ENCODE data around the gene LSAMP.

LSAMP gene

DNA sequence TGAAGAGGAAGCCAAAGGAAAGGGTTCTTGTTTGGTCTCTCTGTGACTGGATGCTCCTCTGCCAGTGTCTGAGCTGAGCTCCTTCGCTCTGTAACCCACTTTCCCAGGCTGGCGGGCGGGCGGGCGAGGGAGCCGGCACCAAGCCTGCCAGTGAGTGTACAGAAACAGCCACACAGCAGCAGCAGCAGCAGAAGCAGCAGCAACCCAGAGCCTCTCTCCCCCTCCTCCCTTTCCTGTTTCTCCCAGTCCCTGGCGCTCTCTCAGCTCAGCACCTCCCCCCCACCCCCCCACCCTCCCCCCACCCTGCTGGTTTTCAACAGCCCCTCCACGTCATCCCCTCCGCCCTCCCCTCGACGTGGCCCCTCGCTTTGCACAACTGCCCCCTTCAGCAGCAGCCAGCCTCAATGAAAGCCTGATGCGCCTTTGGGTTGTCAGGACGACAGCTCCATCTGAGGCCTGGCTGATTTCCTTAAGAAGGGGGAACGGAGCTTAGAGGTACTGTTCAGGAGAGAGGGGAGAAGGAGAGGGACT lies at the start of gene LSAMP:
LSAMP (minus strand) TSS at position 177 of the 531 bp plus-strand sequence.
- Histone ChIP-seq H3K27me3 (ENCODE audit: control insufficient read depth, insufficient read depth, low read length) (no peaks in the 10 kb centered on the region), H3K4me1 (ENCODE audit: control insufficient read depth, insufficient read depth, low read length) (no peaks in the 10 kb centered on the region), H3K9ac (ENCODE audit: low read length) (peak within 1 kb of the TSS; percentile 56), H3K9me3 (ENCODE audit: control insufficient read depth, low read length) (no peaks in the 10 kb centered on the region), H3K36me3 (ENCODE audit: control insufficient read depth, insufficient read depth, low read length) (no peaks in the 10 kb centered on the region), H3K4me3 (ENCODE audit: low read length) (peak within 1 kb of the TSS; percentile 2)

- Histone ChIP-seq H3K36me3 (ENCODE audit: control insufficient read depth, insufficient read depth, low read length) (no peaks in the 10 kb centered on the region), H3K27me3 (ENCODE audit: control insufficient read depth, insufficient read depth, low read length) (no peaks in the 10 kb centered on the region)
Measured at GRCh38 chr3:116492379-116492778, 47.1 kb upstream of the LSAMP start.

GRCh38 chr3:116483135-116483534 lies 37.8 kb upstream of the LSAMP start:
- H3K9ac ChIP-seq (ENCODE audit: low read length) = no peak overlapping the region
- H3K4me3 ChIP-seq (ENCODE audit: low read length) = no peak overlapping the region
- no peaks in the 10 kb centered on the region for H3K9me3 ChIP-seq (ENCODE audit: control insufficient read depth, low read length)
- no peaks in the 10 kb centered on the region for H3K36me3 ChIP-seq (ENCODE audit: control insufficient read depth, insufficient read depth, low read length)
- H3K27me3 ChIP-seq (ENCODE audit: control insufficient read depth, insufficient read depth, low read length) = no peaks in the 10 kb centered on the region
- H3K4me1 ChIP-seq (ENCODE audit: control insufficient read depth, insufficient read depth, low read length) = no peaks in the 10 kb centered on the region

More at GRCh38 chr3:116492379-116492778, 47.1 kb upstream of the LSAMP start:
- no peaks in the 10 kb centered on the region for H3K4me1 ChIP-seq (ENCODE audit: control insufficient read depth, insufficient read depth, low read length)
- no peak overlapping the region for H3K4me3 ChIP-seq (ENCODE audit: low read length)
- no peak overlapping the region for H3K9ac ChIP-seq (ENCODE audit: low read length)
- H3K9me3 ChIP-seq (ENCODE audit: control insufficient read depth, low read length) = no peaks in the 10 kb centered on the region

DNA sequence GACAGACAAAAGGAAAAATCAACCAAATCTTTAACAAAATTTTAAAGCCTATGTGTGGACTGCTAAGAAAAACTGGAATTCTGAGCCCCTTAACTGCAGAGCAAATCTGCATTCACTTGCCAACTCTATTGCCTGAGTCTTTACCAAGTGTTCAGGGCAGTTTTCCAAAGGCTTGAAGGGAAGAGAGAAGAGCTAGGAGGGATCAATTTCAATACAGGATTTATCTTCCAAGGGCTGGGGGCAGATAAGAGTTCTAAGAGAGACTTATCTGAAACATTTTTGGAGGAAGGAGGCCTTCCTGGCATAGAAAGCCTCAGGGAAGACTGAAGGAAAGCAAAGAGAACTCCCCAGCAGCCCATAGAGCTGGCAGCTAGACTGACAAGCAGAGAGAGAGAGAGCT lies 31.4 kb upstream of the LSAMP start:
- Histone ChIP-seq H3K4me3 (ENCODE audit: low read length) (no peak overlapping the region), H3K9ac (ENCODE audit: low read length) (no peak overlapping the region), H3K9me3 (ENCODE audit: control insufficient read depth, low read length) (no peaks in the 10 kb centered on the region), H3K27me3 (ENCODE audit: control insufficient read depth, insufficient read depth, low read length) (no peaks in the 10 kb centered on the region), H3K36me3 (ENCODE audit: control insufficient read depth, insufficient read depth, low read length) (no peaks in the 10 kb centered on the region), H3K4me1 (ENCODE audit: control insufficient read depth, insufficient read depth, low read length) (no peaks in the 10 kb centered on the region)

DNA sequence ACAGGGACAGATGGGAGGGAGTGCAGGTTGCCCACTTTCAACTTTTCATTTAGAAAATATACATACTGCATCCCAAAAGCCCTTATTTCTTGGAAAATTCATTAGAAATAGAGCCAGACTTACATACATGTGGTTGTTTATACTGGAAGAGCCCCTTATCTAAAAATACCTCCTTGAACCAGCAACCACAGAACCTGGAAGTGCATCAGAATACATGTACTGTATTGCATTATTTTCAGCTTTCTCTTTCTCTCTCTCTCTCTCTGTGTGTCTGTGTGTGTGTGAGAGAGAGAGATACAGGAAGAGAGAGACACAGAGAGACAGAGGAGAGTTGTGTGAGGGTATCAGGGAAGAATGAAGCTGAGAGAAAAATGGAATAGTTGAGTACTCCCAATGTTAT lies 29.5 kb upstream of the LSAMP start:
- Histone ChIP-seq H3K9ac (ENCODE audit: low read length) (no peak overlapping the region), H3K4me1 (ENCODE audit: control insufficient read depth, insufficient read depth, low read length) (no peaks in the 10 kb centered on the region), H3K36me3 (ENCODE audit: control insufficient read depth, insufficient read depth, low read length) (no peaks in the 10 kb centered on the region), H3K4me3 (ENCODE audit: low read length) (no peak overlapping the region), H3K9me3 (ENCODE audit: control insufficient read depth, low read length) (no peaks in the 10 kb centered on the region), H3K27me3 (ENCODE audit: control insufficient read depth, insufficient read depth, low read length) (no peaks in the 10 kb centered on the region)

GRCh38 chr3:116474032-116474780 lies 28.9 kb upstream of the LSAMP start:
- H3K27me3 ChIP-seq (ENCODE audit: control insufficient read depth, insufficient read depth, low read length) = no peaks in the 10 kb centered on the region
- no peaks in the 10 kb centered on the region for H3K4me1 ChIP-seq (ENCODE audit: control insufficient read depth, insufficient read depth, low read length)
- H3K4me3 ChIP-seq (ENCODE audit: low read length) = no peak overlapping the region
- H3K36me3 ChIP-seq (ENCODE audit: control insufficient read depth, insufficient read depth, low read length) = no peaks in the 10 kb centered on the region
- H3K9ac ChIP-seq (ENCODE audit: low read length) = no peak overlapping the region
- H3K9me3 ChIP-seq (ENCODE audit: control insufficient read depth, low read length) = no peaks in the 10 kb centered on the region

- Histone ChIP-seq H3K4me1 (ENCODE audit: control insufficient read depth, insufficient read depth, low read length) (no peaks in the 10 kb centered on the region), H3K9ac (ENCODE audit: low read length) (no peak overlapping the region), H3K4me3 (ENCODE audit: low read length) (no peak overlapping the region), H3K36me3 (ENCODE audit: control insufficient read depth, insufficient read depth, low read length) (no peaks in the 10 kb centered on the region), H3K27me3 (ENCODE audit: control insufficient read depth, insufficient read depth, low read length) (no peaks in the 10 kb centered on the region), H3K9me3 (ENCODE audit: control insufficient read depth, low read length) (no peaks in the 10 kb centered on the region)
Measured at GRCh38 chr3:116473602-116474001, 28.3 kb upstream of the LSAMP start.

GRCh38 chr3:116470605-116471197 lies 25.4 kb upstream of the LSAMP start:
- Histone ChIP-seq H3K4me3 (ENCODE audit: low read length) (no peak overlapping the region), H3K9ac (ENCODE audit: low read length) (no peak overlapping the region), H3K4me1 (ENCODE audit: control insufficient read depth, insufficient read depth, low read length) (no peaks in the 10 kb centered on the region), H3K27me3 (ENCODE audit: control insufficient read depth, insufficient read depth, low read length) (no peaks in the 10 kb centered on the region), H3K36me3 (ENCODE audit: control insufficient read depth, insufficient read depth, low read length) (no peaks in the 10 kb centered on the region), H3K9me3 (ENCODE audit: control insufficient read depth, low read length) (no peaks in the 10 kb centered on the region)

DNA sequence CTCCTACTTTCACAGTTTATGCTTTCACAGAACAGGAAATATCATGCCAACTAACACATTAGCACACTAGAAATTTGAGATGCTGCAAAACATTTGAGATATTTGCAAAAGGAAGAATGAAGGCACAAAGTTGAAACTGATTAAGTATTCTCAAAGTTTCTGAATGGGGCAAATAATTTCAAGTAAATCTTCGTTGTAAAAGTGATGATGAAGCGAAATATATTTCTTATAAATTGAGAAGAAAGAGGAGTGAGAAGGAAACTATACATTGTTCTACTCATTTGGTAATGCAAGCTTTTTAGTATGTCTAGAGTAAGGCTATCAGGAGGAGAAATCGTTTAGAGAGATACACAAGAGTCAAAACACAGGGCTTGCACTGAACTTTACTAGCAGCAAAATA lies 24.3 kb upstream of the LSAMP start:
- no peaks in the 10 kb centered on the region for H3K27me3 ChIP-seq (ENCODE audit: control insufficient read depth, insufficient read depth, low read length)
- no peaks in the 10 kb centered on the region for H3K4me1 ChIP-seq (ENCODE audit: control insufficient read depth, insufficient read depth, low read length)
- H3K9ac ChIP-seq (ENCODE audit: low read length) = no peak overlapping the region
- H3K36me3 ChIP-seq (ENCODE audit: control insufficient read depth, insufficient read depth, low read length) = no peaks in the 10 kb centered on the region
- H3K4me3 ChIP-seq (ENCODE audit: low read length) = no peak overlapping the region
- no peaks in the 10 kb centered on the region for H3K9me3 ChIP-seq (ENCODE audit: control insufficient read depth, low read length)

DNA sequence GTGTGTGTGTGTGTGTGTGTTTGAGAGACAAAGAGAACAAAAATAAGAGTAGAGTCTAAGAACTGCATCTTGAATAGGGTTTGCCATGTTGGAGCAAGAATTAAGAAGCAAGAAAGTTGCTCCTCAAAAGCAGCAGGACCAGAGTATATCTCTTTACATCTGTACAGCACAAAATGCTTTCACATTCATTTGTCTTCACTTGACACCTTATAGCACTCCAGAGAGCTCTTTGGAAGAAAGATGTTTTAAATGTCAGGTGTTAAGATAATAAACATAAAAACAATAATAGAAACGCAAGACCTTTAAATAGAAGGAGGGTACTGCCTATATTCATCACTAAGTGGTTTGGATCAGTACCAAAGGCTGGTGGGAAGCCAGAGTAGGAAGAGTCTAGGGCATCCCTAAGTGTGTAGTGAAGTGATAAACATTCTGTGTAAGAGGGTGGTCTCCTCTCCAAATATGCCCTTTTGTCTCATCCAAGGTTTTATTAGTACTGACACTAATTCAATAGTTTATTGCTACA lies 19.1 kb upstream of the LSAMP start:
- no peak overlapping the region for H3K9ac ChIP-seq (ENCODE audit: low read length)
- H3K4me3 ChIP-seq (ENCODE audit: low read length) = no peak overlapping the region
- H3K36me3 ChIP-seq (ENCODE audit: control insufficient read depth, insufficient read depth, low read length) = no peaks in the 10 kb centered on the region
- no peaks in the 10 kb centered on the region for H3K9me3 ChIP-seq (ENCODE audit: control insufficient read depth, low read length)
- H3K4me1 ChIP-seq (ENCODE audit: control insufficient read depth, insufficient read depth, low read length) = no peaks in the 10 kb centered on the region
- H3K27me3 ChIP-seq (ENCODE audit: control insufficient read depth, insufficient read depth, low read length) = no peaks in the 10 kb centered on the region

DNA sequence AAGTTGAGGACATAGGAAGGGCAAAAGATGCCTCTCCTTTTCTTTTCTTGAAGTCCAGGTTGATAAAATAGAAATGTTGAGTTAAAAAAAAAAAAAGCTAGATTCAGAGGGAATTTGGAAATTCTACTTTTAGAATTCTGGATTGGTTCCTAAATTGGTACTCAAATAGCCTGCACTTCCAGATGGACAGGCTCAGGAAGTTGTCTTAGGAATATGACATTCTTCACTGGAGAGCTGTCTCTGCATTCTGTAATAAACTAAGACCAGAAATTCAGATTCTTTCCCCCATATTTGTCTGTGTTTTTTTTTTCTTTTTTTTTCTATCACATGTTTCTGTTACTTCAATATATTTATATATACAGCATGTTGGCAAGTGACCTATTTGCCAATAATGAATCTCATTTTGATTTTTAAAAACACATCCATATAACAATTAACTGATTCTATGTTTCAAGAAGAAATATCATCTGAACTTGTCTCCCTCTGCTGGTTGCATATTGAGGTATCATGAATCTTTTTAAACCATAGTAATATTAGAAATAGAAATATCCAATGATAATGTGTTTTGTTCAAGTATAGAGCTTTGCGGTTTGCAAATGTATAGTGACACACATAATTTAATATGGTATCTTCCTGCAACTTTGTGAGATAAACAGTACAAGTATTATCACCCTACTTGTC lies 8.5 kb upstream of the LSAMP start:
- no peaks in the 10 kb centered on the region for H3K4me1 ChIP-seq (ENCODE audit: control insufficient read depth, insufficient read depth, low read length)
- H3K9me3 ChIP-seq (ENCODE audit: control insufficient read depth, low read length) = no peaks in the 10 kb centered on the region
- no peaks in the 10 kb centered on the region for H3K36me3 ChIP-seq (ENCODE audit: control insufficient read depth, insufficient read depth, low read length)
- no peak overlapping the region for H3K4me3 ChIP-seq (ENCODE audit: low read length)
- no peak overlapping the region for H3K9ac ChIP-seq (ENCODE audit: low read length)
- no peaks in the 10 kb centered on the region for H3K27me3 ChIP-seq (ENCODE audit: control insufficient read depth, insufficient read depth, low read length)
